Measurements from ENCODE around the gene DEF6.
"Not testable (repeated sequence)": the region's sequence is repeated elsewhere in the genome, so short reads cannot be mapped to it uniquely, and the experiment has no call there.

DEF6 gene

GRCh38 chr6:35280903-35281302 lies 16.7 kb upstream of the DEF6 start:
- no peak for DNase-seq (ENCODE audit: low spot score)

GRCh38 chr6:35282472-35282871 lies 15.1 kb upstream of the DEF6 start:
- no peak for DNase-seq (ENCODE audit: low spot score)

GRCh38 chr6:35283361-35283760 lies 14.3 kb upstream of the DEF6 start:
- DNase-seq (ENCODE audit: low spot score) = no peak

GRCh38 chr6:35287671-35288396 lies 9.8 kb upstream of the DEF6 start:
- DNase-seq (ENCODE audit: low spot score) = no peak

GRCh38 chr6:35288834-35289233 lies 8.8 kb upstream of the DEF6 start:
- no peak for DNase-seq (ENCODE audit: low spot score)

- no peak for DNase-seq (ENCODE audit: low spot score)
Measured at GRCh38 chr6:35291491-35291890, 6.1 kb upstream of the DEF6 start.

- DNase-seq (ENCODE audit: low spot score) = no peak
Measured at GRCh38 chr6:35292494-35292893, 5.1 kb upstream of the DEF6 start.

GRCh38 chr6:35293681-35294080 lies 3.9 kb upstream of the DEF6 start:
- DNase-seq (ENCODE audit: low spot score) = no peak

GRCh38 chr6:35294308-35294945 lies 3.2 kb upstream of the DEF6 start:
- no peak for DNase-seq (ENCODE audit: low spot score)

- no peak for DNase-seq (ENCODE audit: low spot score)
Measured at GRCh38 chr6:35295036-35295435, 2.6 kb upstream of the DEF6 start.

- no peak for DNase-seq (ENCODE audit: low spot score)
Measured at GRCh38 chr6:35295521-35296315, 1.9 kb upstream of the DEF6 start.

- DNase-seq (ENCODE audit: low spot score) = no peak
Measured at GRCh38 chr6:35296931-35297600, 552 bp upstream of the DEF6 start.

- no peak for DNase-seq (ENCODE audit: low spot score)
Measured at GRCh38 chr6:35298625-35299140, 1.1 kb downstream of the DEF6 start.

- DNase-seq (ENCODE audit: low spot score) = peak; percentile 71
Measured at GRCh38 chr6:35299674-35300073, 2.1 kb downstream of the DEF6 start.

GRCh38 chr6:35300848-35301247 lies 3.2 kb downstream of the DEF6 start:
- peak; percentile 55 for DNase-seq (ENCODE audit: low spot score)

- DNase-seq (ENCODE audit: low spot score) = peak; percentile 49
Measured at GRCh38 chr6:35302604-35303241, 5.1 kb downstream of the DEF6 start.

- DNase-seq (ENCODE audit: low spot score) = no peak
Measured at GRCh38 chr6:35304299-35304698, 6.7 kb downstream of the DEF6 start.

- no peak for DNase-seq (ENCODE audit: low spot score)
Measured at GRCh38 chr6:35305117-35305516, 7.5 kb downstream of the DEF6 start.

- not testable (repeated sequence) for DNase-seq (ENCODE audit: low spot score)
Measured at GRCh38 chr6:35307138-35307537, 9.5 kb downstream of the DEF6 start.

GRCh38 chr6:35308543-35308942 lies 10.9 kb downstream of the DEF6 start:
- DNase-seq (ENCODE audit: low spot score) = not testable (repeated sequence)

GRCh38 chr6:35309611-35310264 lies 12.1 kb downstream of the DEF6 start:
- no peak for DNase-seq (ENCODE audit: low spot score)

Data from pons (tissue), 1 donor.